Astrocyte (in vitro differentiated cells and primary cell): ENCODE results near the gene PALB2.

Experiments
- CTCF ChIP-seq: IDR thresholded peaks from 2 replicates; pipeline ENCODE4 v1.5.1; 2011; ENCODE audit warnings: low read depth, mild to moderate bottlenecking, inconsistent platforms, low read length, moderate library complexity; ENCODE audit not compliant: insufficient read depth
- EZH2 ChIP-seq: IDR thresholded peaks from 2 replicates; pipeline ENCODE4 v1.6.1; 2012; ENCODE audit warnings: mild to moderate bottlenecking, low read length, inconsistent platforms; ENCODE audit not compliant: insufficient read depth

- TF ChIP-seq CTCF = no peak
- no peak for TF ChIP-seq EZH2
Observed at GRCh38 chr16:23609929-23610328, 31.2 kb downstream of the PALB2 start.
